Ovary (tissue), 3 donors: ENCODE measurements around the gene MYH11.
A peak's percentile ranks its signal among the peaks of the same experiment; 100 is the strongest.

Source experiments
- CTCF ChIP-seq, 3 donors: fragments of 450-650 bp in 2 of 3; fragments of 200-600 bp in 1 of 3; IDR thresholded peaks; one replicate each; pipeline versions ENCODE4 v1.5.1 to v1.8.0; 2016 to 2022; ENCODE audit warnings: antibody characterized with exemption in 3 of 3, mild to moderate bottlenecking in 1 of 3
- EP300 ChIP-seq: sonication (generic); formaldehyde crosslinking; IDR thresholded peaks from one replicate; pipeline ENCODE4 v1.6.1; 2017; ENCODE audit warnings: antibody characterized with exemption
- donor health status: DM: no; HTN: no; CAD: no.

GRCh38 chr16:15888072-15888976, 31.5 kb upstream of the MYH11 start, which contains the start of gene CEP20:
- TF ChIP-seq CTCF (IDR thresholded peaks at IDR 0.05) (peak in 2 of 3 donors; percentile 64 to 68), EP300 (peak; percentile 7)
